ENCODE results near the gene USP40.

Gene USP40

GRCh38 chr2:233470011-233470687, 96.4 kb downstream of the USP40 start:
- CTCF ChIA-PET, result no interaction called here
- TF ChIP-seq ZNF384 (IDR thresholded peaks at IDR 0.05), result no peak
- TF ChIP-seq PKNOX1 (IDR thresholded peaks at IDR 0.05), result no peak
- TF ChIP-seq ELF4 (IDR thresholded peaks at IDR 0.05), result no peak
- no peak for TF ChIP-seq ARNT (IDR thresholded peaks at IDR 0.05)
- TF ChIP-seq FOXM1 (IDR thresholded peaks at IDR 0.05; ENCODE audit: borderline replicate concordance), result no peak
- no peak for TF ChIP-seq NFRKB (IDR thresholded peaks at IDR 0.05)
- TF ChIP-seq FOXA1 (IDR thresholded peaks at IDR 0.05), result no peak
- no peak for TF ChIP-seq TARDBP (IDR thresholded peaks at IDR 0.05)
- TF ChIP-seq LEF1 (IDR thresholded peaks at IDR 0.05; ENCODE audit: borderline replicate concordance), result no peak
- no peak for DNase-seq (ENCODE audit: extremely low spot score)
- POLR2A ChIA-PET, result no interaction called here

GRCh38 chr2:233469261-233470010, 97.1 kb downstream of the USP40 start:
- CTCF ChIA-PET, result no interaction called here
- POLR2A ChIA-PET, result no interaction called here
- TF ChIP-seq FOXA1 (IDR thresholded peaks at IDR 0.05) (no peak), ELF4 (IDR thresholded peaks at IDR 0.05) (no peak), FOXM1 (IDR thresholded peaks at IDR 0.05; ENCODE audit: borderline replicate concordance) (no peak), BHLHE40 (IDR thresholded peaks at IDR 0.05; ENCODE audit: borderline replicate concordance) (no peak), LEF1 (IDR thresholded peaks at IDR 0.05; ENCODE audit: borderline replicate concordance) (no peak), SP1 (IDR thresholded peaks at IDR 0.05) (no peak), SUZ12 (IDR thresholded peaks at IDR 0.05) (no peak), CTBP1 (IDR thresholded peaks at IDR 0.05; ENCODE audit: borderline replicate concordance) (no peak)
- no peak for DNase-seq (ENCODE audit: extremely low spot score)

- ChIA-PET POLR2A (no interaction called here), CTCF (no interaction called here)
- DNase-seq (ENCODE audit: extremely low spot score), result no peak
- TF ChIP-seq HDGF (IDR thresholded peaks at IDR 0.05; ENCODE audit: borderline replicate concordance) (no peak), BHLHE40 (IDR thresholded peaks at IDR 0.05; ENCODE audit: borderline replicate concordance) (no peak), L3MBTL2 (conservative IDR thresholded peaks at IDR 0.05) (no peak), LEF1 (IDR thresholded peaks at IDR 0.05; ENCODE audit: borderline replicate concordance) (no peak), ZNF384 (IDR thresholded peaks at IDR 0.05) (no peak), FOXK2 (IDR thresholded peaks at IDR 0.05) (no peak), FOXA1 (IDR thresholded peaks at IDR 0.05) (no peak), SUZ12 (IDR thresholded peaks at IDR 0.05) (no peak), ELF4 (IDR thresholded peaks at IDR 0.05) (no peak), ARNT (IDR thresholded peaks at IDR 0.05) (no peak), CTBP1 (IDR thresholded peaks at IDR 0.05; ENCODE audit: borderline replicate concordance) (no peak), FOXM1 (IDR thresholded peaks at IDR 0.05; ENCODE audit: borderline replicate concordance) (no peak), NFRKB (IDR thresholded peaks at IDR 0.05) (no peak), TARDBP (IDR thresholded peaks at IDR 0.05) (no peak), PKNOX1 (IDR thresholded peaks at IDR 0.05) (no peak), SP1 (IDR thresholded peaks at IDR 0.05) (no peak)
Measured at GRCh38 chr2:233468741-233469110, 97.9 kb downstream of the USP40 start.

GRCh38 chr2:233468047-233468740, 98.4 kb downstream of the USP40 start:
- ChIA-PET CTCF (no interaction called here), POLR2A (no interaction called here)
- no peak for DNase-seq (ENCODE audit: extremely low spot score)
- TF ChIP-seq L3MBTL2 (conservative IDR thresholded peaks at IDR 0.05) (no peak), ELF4 (IDR thresholded peaks at IDR 0.05) (no peak), SP1 (IDR thresholded peaks at IDR 0.05) (no peak), SUZ12 (IDR thresholded peaks at IDR 0.05) (no peak), FOXM1 (IDR thresholded peaks at IDR 0.05; ENCODE audit: borderline replicate concordance) (no peak), ZNF384 (IDR thresholded peaks at IDR 0.05) (no peak), HDGF (IDR thresholded peaks at IDR 0.05; ENCODE audit: borderline replicate concordance) (no peak), CTBP1 (IDR thresholded peaks at IDR 0.05; ENCODE audit: borderline replicate concordance) (no peak), PKNOX1 (IDR thresholded peaks at IDR 0.05) (no peak), NFRKB (IDR thresholded peaks at IDR 0.05) (no peak), ARNT (IDR thresholded peaks at IDR 0.05) (no peak), LEF1 (IDR thresholded peaks at IDR 0.05; ENCODE audit: borderline replicate concordance) (no peak), BHLHE40 (IDR thresholded peaks at IDR 0.05; ENCODE audit: borderline replicate concordance) (no peak), FOXA1 (IDR thresholded peaks at IDR 0.05) (no peak), TARDBP (IDR thresholded peaks at IDR 0.05) (no peak), FOXK2 (IDR thresholded peaks at IDR 0.05) (no peak)

GRCh38 chr2:233466991-233467603, 99.5 kb downstream of the USP40 start:
- DNase-seq (ENCODE audit: extremely low spot score), result no peak
- CTCF ChIA-PET, result no interaction called here
- POLR2A ChIA-PET, result no interaction called here
- TF ChIP-seq ZNF384 (IDR thresholded peaks at IDR 0.05), result no peak
- TF ChIP-seq NFRKB (IDR thresholded peaks at IDR 0.05), result no peak
- no peak for TF ChIP-seq SUZ12 (IDR thresholded peaks at IDR 0.05)
- no peak for TF ChIP-seq ARNT (IDR thresholded peaks at IDR 0.05)
- TF ChIP-seq ELF4 (IDR thresholded peaks at IDR 0.05), result no peak
- TF ChIP-seq HDGF (IDR thresholded peaks at IDR 0.05; ENCODE audit: borderline replicate concordance), result no peak
- no peak for TF ChIP-seq FOXA1 (IDR thresholded peaks at IDR 0.05)
- TF ChIP-seq L3MBTL2 (conservative IDR thresholded peaks at IDR 0.05), result no peak
- TF ChIP-seq PKNOX1 (IDR thresholded peaks at IDR 0.05), result no peak
- TF ChIP-seq BHLHE40 (IDR thresholded peaks at IDR 0.05; ENCODE audit: borderline replicate concordance), result no peak
- no peak for TF ChIP-seq LEF1 (IDR thresholded peaks at IDR 0.05; ENCODE audit: borderline replicate concordance)
- TF ChIP-seq CTBP1 (IDR thresholded peaks at IDR 0.05; ENCODE audit: borderline replicate concordance), result no peak
- no peak for TF ChIP-seq FOXK2 (IDR thresholded peaks at IDR 0.05)
- no peak for TF ChIP-seq TARDBP (IDR thresholded peaks at IDR 0.05)
- TF ChIP-seq FOXM1 (IDR thresholded peaks at IDR 0.05; ENCODE audit: borderline replicate concordance), result no peak

Measured in HEK293T (cell line).